ENCODE data around the gene TNFSF13.

DNA sequence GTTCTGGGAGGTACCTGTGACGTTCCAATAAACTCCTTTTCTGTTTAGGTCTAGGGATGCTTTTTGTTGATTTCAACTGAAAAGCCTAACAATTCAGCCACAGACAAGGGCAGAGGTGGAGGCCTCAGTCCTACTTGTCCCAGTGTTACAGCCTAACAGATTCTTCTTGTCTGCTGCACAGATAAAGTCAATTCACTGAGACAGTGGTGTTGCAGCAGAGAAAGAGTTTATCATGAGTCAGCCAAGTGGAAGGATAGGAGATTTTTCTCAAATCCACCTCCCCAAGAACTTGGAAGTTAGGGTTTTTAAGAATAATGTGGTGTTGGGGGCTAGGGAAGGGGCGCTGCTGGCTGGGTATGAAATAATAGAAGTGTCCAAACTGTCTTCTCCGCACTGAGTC is 20.5 kb upstream of the TNFSF13 start:
- TF ChIP-seq, protein P1, sequence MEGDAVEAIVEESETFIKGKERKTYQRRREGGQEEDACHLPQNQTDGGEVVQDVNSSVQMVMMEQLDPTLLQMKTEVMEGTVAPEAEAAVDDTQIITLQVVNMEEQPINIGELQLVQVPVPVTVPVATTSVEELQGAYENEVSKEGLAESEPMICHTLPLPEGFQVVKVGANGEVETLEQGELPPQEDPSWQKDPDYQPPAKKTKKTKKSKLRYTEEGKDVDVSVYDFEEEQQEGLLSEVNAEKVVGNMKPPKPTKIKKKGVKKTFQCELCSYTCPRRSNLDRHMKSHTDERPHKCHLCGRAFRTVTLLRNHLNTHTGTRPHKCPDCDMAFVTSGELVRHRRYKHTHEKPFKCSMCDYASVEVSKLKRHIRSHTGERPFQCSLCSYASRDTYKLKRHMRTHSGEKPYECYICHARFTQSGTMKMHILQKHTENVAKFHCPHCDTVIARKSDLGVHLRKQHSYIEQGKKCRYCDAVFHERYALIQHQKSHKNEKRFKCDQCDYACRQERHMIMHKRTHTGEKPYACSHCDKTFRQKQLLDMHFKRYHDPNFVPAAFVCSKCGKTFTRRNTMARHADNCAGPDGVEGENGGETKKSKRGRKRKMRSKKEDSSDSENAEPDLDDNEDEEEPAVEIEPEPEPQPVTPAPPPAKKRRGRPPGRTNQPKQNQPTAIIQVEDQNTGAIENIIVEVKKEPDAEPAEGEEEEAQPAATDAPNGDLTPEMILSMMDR (IDR thresholded peaks at IDR 0.05), result no peak
- TF ChIP-seq ZFX (IDR thresholded peaks at IDR 0.05; ENCODE audit: borderline replicate concordance), result no peak

Measured in 22Rv1 (cell line).